K562 (cell line): ENCODE data around the gene PRKD1. TPM values are rescaled to one million over a fixed set of nuclear protein-coding genes. Genes with fewer than 3 reads are reported as not detected.
"Not testable (repeated sequence)": the region's sequence is repeated elsewhere in the genome, so short reads cannot be mapped to it uniquely, and the experiment has no call there.

Experiments used
- ATAC-seq: fragments of 200-7000 bp; cut with Tn5 transposase; 3 replicates; pipeline ENCODE4 v1.9.1; 2020; ENCODE audit warnings: moderate library complexity
- BruUV-seq: library from RNA; stranded (reverse); fragments of 400-500 nt; replicated peaks from 2 replicates; lab custom pipeline; 2021; lab: Mats Ljungman, UMichigan
- CTCF ChIA-PET: fragments of 300-600 bp; formaldehyde crosslinking; extraction: SDS; loops from one replicate; lab custom pipeline; 2021; ENCODE audit warnings: low intra/inter-chr PET ratio; lab: Yijun Ruan, JAX
- POLR2A ChIA-PET: fragments of 300-600, 350-650 bp; sonication (Branson Sonifier 250); formaldehyde crosslinking; extraction: SDS; loops from one replicate; lab custom pipeline; 2021; ENCODE audit warnings: antibody characterized with exemption, inconsistent platforms; lab: Yijun Ruan, JAX
- DNase-seq, 4 experiments: peaks; one replicate each; pipeline versions ENCODE4 v3.0.0 to v3.0.0-alpha.2; 2011 to 2018; ENCODE audit warnings: low spot score in 3 of 4, mixed read lengths in 3 of 4; ENCODE audit errors: extremely low read depth in 1 of 4
- FAIRE-seq: peaks from 2 replicates; lab custom pipeline; 2011; peaks lifted over from hg19 to GRCh38; lab: Jason Lieb, UNC
- H2AFZ ChIP-seq: 2 replicates; pipeline ENCODE4 v1.6.0; 2011; ENCODE audit warnings: low read depth, low read length, control low read depth, inconsistent platforms
- H3K27ac ChIP-seq: fragments of 200-600 bp; 3 replicates; pipeline ENCODE4 v1.8.0; 2011; ENCODE audit warnings: low read depth, mild to moderate bottlenecking, control low read depth, inconsistent platforms, low read length, moderate library complexity, mixed read lengths; ENCODE audit errors: extremely low read depth
- H3K27me3 ChIP-seq, 2 experiments: fragments of 300-600 bp in 1 of 2; 2 replicates in 1 of 2; 3 replicates in 1 of 2; pipeline versions ENCODE4 v1.6.0 to v1.8.0; 2011; ENCODE audit warnings: inconsistent platforms in 2 of 2, low read length in 2 of 2, mild to moderate bottlenecking in 1 of 2, mixed read lengths in 1 of 2, moderate library complexity in 1 of 2; ENCODE audit not compliant: control insufficient read depth in 2 of 2, insufficient read depth in 2 of 2
- H3K36me3 ChIP-seq: fragments of 300-600 bp; 3 replicates; pipeline ENCODE4 v1.8.0; 2011; ENCODE audit warnings: mild to moderate bottlenecking, low read length, inconsistent platforms; ENCODE audit not compliant: control insufficient read depth, insufficient read depth
- H3K4me1 ChIP-seq, 2 experiments: fragments of 200-600 bp in 1 of 2; replicated peaks in 1 of 2; 2 replicates in 1 of 2; 3 replicates in 1 of 2; pipeline versions ENCODE4 v1.5.1 to v1.8.0; 2011; ENCODE audit warnings: inconsistent platforms in 2 of 2, low read length in 2 of 2, mild to moderate bottlenecking in 1 of 2, mixed read lengths in 1 of 2, moderate library complexity in 1 of 2; ENCODE audit not compliant: control insufficient read depth in 2 of 2, insufficient read depth in 2 of 2
- H3K4me2 ChIP-seq: 2 replicates; pipeline ENCODE4 v1.6.1; 2011; ENCODE audit warnings: low read length, control low read depth, inconsistent platforms, mixed read lengths; ENCODE audit not compliant: insufficient read depth
- H3K4me3 ChIP-seq: fragments of 200-600 bp; sonication (generic), shearing (Covaris generic); 2 replicates; pipeline ENCODE4 v1.5.1; 2016; ENCODE audit warnings: control low read depth, inconsistent platforms
- H3K79me2 ChIP-seq: fragments of 200-600 bp; 3 replicates; pipeline ENCODE4 v1.8.0; 2011; ENCODE audit warnings: low read length, inconsistent platforms; ENCODE audit not compliant: control insufficient read depth, insufficient read depth
- H3K9ac ChIP-seq, 2 experiments: 2 replicates each; pipeline versions ENCODE4 v1.6.0 to v1.6.1; 2011; ENCODE audit warnings: low read depth in 2 of 2, low read length in 2 of 2, control low read depth in 1 of 2, inconsistent platforms in 1 of 2, mild to moderate bottlenecking in 1 of 2, mixed read lengths in 1 of 2; ENCODE audit not compliant: insufficient read depth in 1 of 2
- H3K9me1 ChIP-seq: one replicate; pipeline ENCODE4 v1.6.0; 2011; ENCODE audit warnings: inconsistent platforms, mild to moderate bottlenecking, low read length, moderate library complexity; ENCODE audit not compliant: control insufficient read depth, insufficient read depth
- H3K9me3 ChIP-seq: replicated peaks from 2 replicates; pipeline ENCODE4 v1.5.1; 2011; ENCODE audit warnings: low read depth, low read length, inconsistent platforms; ENCODE audit not compliant: control insufficient read depth, insufficient read depth
- H4K20me1 ChIP-seq: replicated peaks from 2 replicates; pipeline ENCODE4 v1.6.1; 2011; ENCODE audit warnings: low read length, inconsistent platforms, mixed read lengths; ENCODE audit not compliant: control insufficient read depth, insufficient read depth
- NFYB ChIP-seq: IDR thresholded peaks from 2 replicates; pipeline ENCODE4 v1.6.1; 2011; ENCODE audit warnings: mild to moderate bottlenecking, moderate library complexity; ENCODE audit not compliant: insufficient read length; ENCODE audit errors: extremely low read depth
- RBM34 ChIP-seq: fragments of 200-400 bp; formaldehyde crosslinking; IDR thresholded peaks from 2 replicates; pipeline ENCODE4 v1.6.1; 2018; ENCODE audit warnings: low read length, borderline replicate concordance; ENCODE audit not compliant: insufficient read depth
- RHOXF2B ChIP-seq: fragments of 250-450 bp; sonication (Bioruptor Pico); conservative IDR thresholded peaks from 2 replicates; pipeline ENCODE4 v1.5.1; 2021
- SMAD4 ChIP-seq: fragments of 250-450 bp; sonication (Bioruptor Pico); conservative IDR thresholded peaks from 2 replicates; pipeline ENCODE4 v1.8.0; 2021; ENCODE audit warnings: inconsistent platforms, mild to moderate bottlenecking, moderate library complexity
- TCF7L2 ChIP-seq: fragments of 150-350 bp; IDR thresholded peaks from 2 replicates; pipeline ENCODE4 v1.6.1; 2016; ENCODE audit warnings: low read depth, mild to moderate bottlenecking, low read length, moderate library complexity
- ZNF507 ChIP-seq: conservative IDR thresholded peaks from 2 replicates; pipeline ENCODE4 v1.6.1; 2017; ENCODE audit warnings: missing genetic modification characterization, missing compliant biosample characterization
- ZNF695 ChIP-seq: fragments of 450-650 bp; formaldehyde crosslinking; IDR thresholded peaks from 2 replicates; pipeline ENCODE4 v1.4.0; 2020; ENCODE audit warnings: mild to moderate bottlenecking, moderate library complexity
- WGBS: fragments of 100-300 bp; shearing (Covaris generic); methylation state at CpG from one replicate; pipeline ENCODE4 v1.1.6; 2016; ENCODE audit warnings: low coverage, mixed read lengths; ENCODE audit not compliant: insufficient coverage; ENCODE audit errors: missing lambda C conversion rate; 5-methylcytosine and 5-hydroxymethylcytosine counted together
- in situ Hi-C: fragments of 300-500 bp; cut with MboI; formaldehyde crosslinking; loops from 4 replicates; pipeline ENCODE4 v1.15.0; 2018; ENCODE audit warnings: inconsistent platforms, mixed read lengths
- intact Hi-C: fragments of 100-400 bp; cut with micrococcal nuclease; formaldehyde crosslinking; loops from 2 replicates; pipeline ENCODE4 v1.14.2; 2022
- polyA plus RNA-seq, 8 experiments: library from polyadenylated mRNA; depleted of rRNA in 4 of 8; stranded (reverse) in 5 of 8; unstranded in 3 of 8; fragments of >200 nt; fragmentation: Nextera tagmentation in 2 of 8; fragmentation: Illumina TruSeq in 1 of 8; extraction: Ambion mirVana in 2 of 8; extraction: Trizol in 1 of 8; gene quantifications; 2 replicates each; pipeline versions ENCODE4 v1.2.1 to v1.2.3, GENCODE V29; 2011 to 2014; ENCODE audit warnings: inconsistent platforms in 1 of 8, missing spikeins in 1 of 8
- total RNA-seq, 7 experiments: library from RNA; depleted of rRNA in 6 of 7; stranded (reverse); fragments of >200 nt in 6 of 7; fragmentation: Illumina TruSeq in 2 of 7; extraction: Trizol in 2 of 7; gene quantifications; 2 replicates each; pipeline versions ENCODE4 v1.2.1 to v1.2.3, GENCODE V29; 2011 to 2021; ENCODE audit warnings: low replicate concordance in 1 of 7
- TF ChIP-seq, protein P1 (sequence below): fragments of 450-650 bp; formaldehyde crosslinking; IDR thresholded peaks from 2 replicates; pipeline ENCODE4 v1.4.0; 2020; ENCODE audit warnings: mild to moderate bottlenecking, moderate library complexity
- TF ChIP-seq, protein P2 (sequence below), 3 experiments: IDR thresholded peaks in 2 of 3; conservative IDR thresholded peaks in 1 of 3; 2 replicates each; pipeline ENCODE4 v1.5.1; 2011 to 2012; ENCODE audit warnings: low read length in 3 of 3, mild to moderate bottlenecking in 3 of 3, control low read depth in 2 of 3, improper control_type of control experiment in 1 of 3, inconsistent platforms in 1 of 3, low read depth in 1 of 3, mixed read lengths in 1 of 3, moderate library complexity in 1 of 3; ENCODE audit not compliant: insufficient read depth in 2 of 3

The PRKD1 gene
- total and polyA plus RNA-seq, 9 of the 15 experiments (the other 6 are each of a cell fraction or from before 2014, with no cell fraction given): 0.04 to 0.25 (median 0.13) TPM; not detected in 1

DNA sequence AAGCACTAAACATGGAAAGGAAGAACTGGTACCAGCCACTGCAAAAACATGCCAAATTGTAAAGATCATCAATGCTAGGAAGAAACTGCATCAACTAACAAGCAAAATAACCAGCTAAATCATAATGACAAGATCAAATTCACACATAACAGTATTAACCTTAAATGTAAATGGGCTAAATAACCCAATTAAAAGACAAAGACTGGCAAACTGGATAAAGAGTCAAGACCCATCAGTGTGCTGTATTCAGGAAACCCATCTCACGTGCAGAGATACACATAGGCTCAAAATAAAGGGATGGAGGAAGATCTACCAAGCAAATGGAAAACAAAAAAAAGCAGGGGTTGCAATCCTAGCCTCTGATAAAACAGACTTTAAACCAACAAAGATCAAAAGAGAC, 150.5 kb downstream of the PRKD1 start:
- ATAC-seq, H3K79me2 ChIP-seq, H3K27me3 ChIP-seq, intact Hi-C loops, FAIRE-seq, H3K27ac ChIP-seq, H3K9me1 ChIP-seq, DNase-seq, BruUV-seq, H3K9ac ChIP-seq, H3K4me1 ChIP-seq, CTCF ChIA-PET, H3K4me3 ChIP-seq, H2AFZ ChIP-seq, POLR2A ChIA-PET, H3K36me3 ChIP-seq, H3K4me2 ChIP-seq, H3K9me3 ChIP-seq, in situ Hi-C loops, H4K20me1 ChIP-seq: not testable (repeated sequence)
- no CpG with 5 or more reads among the region's 1 CpG for WGBS
- TF ChIP-seq ZNF507 (tag): peak; percentile 82

DNA sequence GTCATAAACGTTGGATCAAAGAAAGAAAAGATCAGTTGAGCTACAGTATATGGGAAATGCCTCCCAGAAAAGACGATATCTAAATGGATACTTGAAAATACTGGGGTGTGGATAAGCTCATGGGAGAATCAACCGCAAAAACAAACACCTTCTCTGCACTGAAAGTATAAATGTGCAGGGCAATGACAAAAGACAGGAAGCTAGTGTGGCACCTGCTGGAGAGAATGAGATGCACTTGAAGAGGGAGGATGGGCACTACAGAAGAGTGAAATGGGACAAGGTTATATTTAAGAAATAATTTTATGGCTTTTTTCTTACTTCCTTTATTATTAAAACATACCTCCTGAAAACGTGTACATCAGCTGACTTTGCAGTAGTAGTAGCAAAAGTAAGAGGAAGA, 153.7 kb downstream of the PRKD1 start:
- H3K4me3 ChIP-seq: no peak overlapping the region
- no peaks in the 10 kb centered on the region for H4K20me1 ChIP-seq
- no peak overlapping the region for H3K27ac ChIP-seq
- no peaks in the 10 kb centered on the region for H3K79me2 ChIP-seq
- POLR2A ChIA-PET: no interaction called here
- H3K4me1 ChIP-seq: no peaks in the 10 kb centered on the region
- no peak overlapping the region for H3K9ac ChIP-seq
- in situ Hi-C loops: no loop called here
- no peaks in the 10 kb centered on the region for H3K36me3 ChIP-seq
- H3K4me2 ChIP-seq: no peak overlapping the region
- no peaks in the 10 kb centered on the region for H3K9me3 ChIP-seq
- WGBS: 3% methylated on average over 4 of the region's 4 CpGs
- TF ChIP-seq ZNF695 (CRISPR knock-in tag) (no peak), NFYB (no peak), SMAD4 (no peak), RBM34 (no peak), RHOXF2B (CRISPR knock-in tag) (no peak), TCF7L2 (no peak)
- TF ChIP-seq, protein P1, sequence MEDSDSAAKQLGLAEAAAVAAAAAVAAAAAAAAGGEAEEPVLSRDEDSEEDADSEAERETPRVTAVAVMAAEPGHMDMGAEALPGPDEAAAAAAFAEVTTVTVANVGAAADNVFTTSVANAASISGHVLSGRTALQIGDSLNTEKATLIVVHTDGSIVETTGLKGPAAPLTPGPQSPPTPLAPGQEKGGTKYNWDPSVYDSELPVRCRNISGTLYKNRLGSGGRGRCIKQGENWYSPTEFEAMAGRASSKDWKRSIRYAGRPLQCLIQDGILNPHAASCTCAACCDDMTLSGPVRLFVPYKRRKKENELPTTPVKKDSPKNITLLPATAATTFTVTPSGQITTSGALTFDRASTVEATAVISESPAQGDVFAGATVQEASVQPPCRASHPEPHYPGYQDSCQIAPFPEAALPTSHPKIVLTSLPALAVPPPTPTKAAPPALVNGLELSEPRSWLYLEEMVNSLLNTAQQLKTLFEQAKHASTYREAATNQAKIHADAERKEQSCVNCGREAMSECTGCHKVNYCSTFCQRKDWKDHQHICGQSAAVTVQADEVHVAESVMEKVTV (CRISPR knock-in tag): no peak
- TF ChIP-seq, protein P2, sequence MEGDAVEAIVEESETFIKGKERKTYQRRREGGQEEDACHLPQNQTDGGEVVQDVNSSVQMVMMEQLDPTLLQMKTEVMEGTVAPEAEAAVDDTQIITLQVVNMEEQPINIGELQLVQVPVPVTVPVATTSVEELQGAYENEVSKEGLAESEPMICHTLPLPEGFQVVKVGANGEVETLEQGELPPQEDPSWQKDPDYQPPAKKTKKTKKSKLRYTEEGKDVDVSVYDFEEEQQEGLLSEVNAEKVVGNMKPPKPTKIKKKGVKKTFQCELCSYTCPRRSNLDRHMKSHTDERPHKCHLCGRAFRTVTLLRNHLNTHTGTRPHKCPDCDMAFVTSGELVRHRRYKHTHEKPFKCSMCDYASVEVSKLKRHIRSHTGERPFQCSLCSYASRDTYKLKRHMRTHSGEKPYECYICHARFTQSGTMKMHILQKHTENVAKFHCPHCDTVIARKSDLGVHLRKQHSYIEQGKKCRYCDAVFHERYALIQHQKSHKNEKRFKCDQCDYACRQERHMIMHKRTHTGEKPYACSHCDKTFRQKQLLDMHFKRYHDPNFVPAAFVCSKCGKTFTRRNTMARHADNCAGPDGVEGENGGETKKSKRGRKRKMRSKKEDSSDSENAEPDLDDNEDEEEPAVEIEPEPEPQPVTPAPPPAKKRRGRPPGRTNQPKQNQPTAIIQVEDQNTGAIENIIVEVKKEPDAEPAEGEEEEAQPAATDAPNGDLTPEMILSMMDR (IDR thresholded peaks at IDR 0.05 in 2 of 3, conservative IDR thresholded peaks at IDR 0.05 in 1 of 3; ENCODE audit: insufficient read depth in 2 of 3, low read depth in 1 of 3, low read length in 3 of 3): 0 out of 6 replicates have a peak, but pooled peaks of 1 of the 3 experiments have one; percentile 5
- FAIRE-seq (no peak), ATAC-seq (no peak), DNase-seq (no peak)
- H3K9me1 ChIP-seq: no peaks in the 10 kb centered on the region
- BruUV-seq: no TSS peak
- CTCF ChIA-PET: no interaction called here
- intact Hi-C loops: no loop called here
- H3K27me3 ChIP-seq: no peaks in the 10 kb centered on the region
- H2AFZ ChIP-seq: no peak overlapping the region
